Caco-2 (cell line): Measurements from ENCODE around the gene FRMPD1. TPM values are rescaled to one million over a fixed set of nuclear protein-coding genes. Genes with fewer than 3 reads are reported as not detected.

Experiments
- BruUV-seq: library from RNA; stranded (reverse); fragments of 400-500 nt; replicated peaks from 2 replicates; lab custom pipeline; 2021; lab: Mats Ljungman, UMichigan
- CTCF ChIA-PET: fragments of 300-600 bp; sonication (Branson Sonifier 250); formaldehyde crosslinking; loops from one replicate; lab custom pipeline; 2022; ENCODE audit warnings: antibody characterized with exemption; lab: Charles Lee
- POLR2A ChIA-PET: fragments of 300-600 bp; sonication (Branson Sonifier 250); formaldehyde crosslinking; loops from one replicate; lab custom pipeline; 2022; ENCODE audit warnings: antibody characterized with exemption; lab: Charles Lee
- DNase-seq, 2 experiments: peaks; one replicate each; pipeline versions ENCODE4 v3.0.0 to v3.0.0-alpha.2; 2020 to 2022
- H3K27me3 ChIP-seq: replicated peaks from 2 replicates; pipeline ENCODE4 v1.6.0; 2011; ENCODE audit warnings: low read length; ENCODE audit not compliant: control insufficient read depth, insufficient read depth
- H3K36me3 ChIP-seq: 2 replicates; pipeline ENCODE4 v1.5.1; 2011; ENCODE audit warnings: low read length; ENCODE audit not compliant: control insufficient read depth, insufficient read depth
- H3K4me1 ChIP-seq: fragments of 250-450 bp; sonication (Bioruptor Pico); 2 replicates; pipeline ENCODE4 v1.5.1; 2020; ENCODE audit warnings: mild to moderate bottlenecking
- H3K4me3 ChIP-seq: 2 replicates; pipeline ENCODE4 v1.5.1; 2011; ENCODE audit warnings: low read depth, mild to moderate bottlenecking, control low read depth, low read length
- H3K9me3 ChIP-seq: fragments of 250-450 bp; sonication (Bioruptor Pico); 2 replicates; pipeline ENCODE4 v1.5.1; 2020; ENCODE audit warnings: mild to moderate bottlenecking, moderate library complexity
- H3K27ac Mint-ChIP-seq: one replicate; pipeline ENCODE4 v1.8.0; 2022; ENCODE audit warnings: mixed read lengths; ENCODE audit not compliant: unreplicated experiment
- H3K27me3 Mint-ChIP-seq: one replicate; pipeline ENCODE4 v1.8.0; 2022; ENCODE audit warnings: mixed read lengths; ENCODE audit not compliant: insufficient read depth, unreplicated experiment
- H3K36me3 Mint-ChIP-seq: one replicate; pipeline ENCODE4 v1.8.0; 2022; ENCODE audit warnings: mild to moderate bottlenecking, mixed read lengths; ENCODE audit not compliant: insufficient read depth, unreplicated experiment
- H3K4me1 Mint-ChIP-seq: one replicate; pipeline ENCODE4 v1.8.0; 2022; ENCODE audit warnings: low read depth, mixed read lengths; ENCODE audit not compliant: unreplicated experiment
- H3K4me3 Mint-ChIP-seq: one replicate; pipeline ENCODE4 v1.8.0; 2022; ENCODE audit warnings: mild to moderate bottlenecking, moderate library complexity, mixed read lengths; ENCODE audit not compliant: unreplicated experiment
- H3K9me3 Mint-ChIP-seq: one replicate; pipeline ENCODE4 v1.8.0; 2022; ENCODE audit warnings: mixed read lengths; ENCODE audit not compliant: unreplicated experiment
- CTCF ChIP-seq, 2 experiments: fragments of 200-600 bp in 1 of 2; IDR thresholded peaks; 1 replicate in 1 of 2; 2 replicates in 1 of 2; pipeline versions ENCODE4 v1.5.1 to v1.8.0; 2011 to 2022; ENCODE audit warnings: antibody characterized with exemption in 1 of 2, control low read depth in 1 of 2, inconsistent platforms in 1 of 2, low read depth in 1 of 2, low read length in 1 of 2, mild to moderate bottlenecking in 1 of 2, moderate library complexity in 1 of 2; ENCODE audit not compliant: insufficient read depth in 1 of 2, severe bottlenecking in 1 of 2, unreplicated experiment in 1 of 2
- intact Hi-C: fragments of 100-400 bp; cut with micrococcal nuclease; formaldehyde crosslinking; loops from one replicate; pipeline ENCODE4 v1.10.0; 2022; ENCODE audit not compliant: unreplicated experiment
- total RNA-seq: library from RNA; stranded (reverse); gene quantifications from 2 replicates; pipeline ENCODE4 v1.2.3, GENCODE V29; 2022

Gene FRMPD1
- total RNA-seq, 1 experiment from 2014 or later: not detected

GRCh38 chr9:37692622-37693221, 42.0 kb downstream of the FRMPD1 start:
- H3K4me3 Mint-ChIP-seq: peak overlapping the region; percentile 3
- Histone ChIP-seq H3K36me3 (no peaks in the 10 kb centered on the region), H3K27me3 (no peaks in the 10 kb centered on the region), H3K4me1 (no peaks in the 10 kb centered on the region), H3K9me3 (no peaks in the 10 kb centered on the region), H3K4me3 (no peak overlapping the region)
- H3K27me3 Mint-ChIP-seq: peaks cover 19% of the 10 kb centered on the region
- BruUV-seq: no TSS peak
- CTCF ChIA-PET: no interaction called here
- H3K4me1 Mint-ChIP-seq: peaks cover 7% of the 10 kb centered on the region
- POLR2A ChIA-PET: no interaction called here
- no peak overlapping the region for H3K27ac Mint-ChIP-seq
- no peaks in the 10 kb centered on the region for H3K36me3 Mint-ChIP-seq
- TF ChIP-seq CTCF (IDR thresholded peaks at IDR 0.05; ENCODE audit: insufficient read depth in 1 of 2, low read depth in 1 of 2, low read length in 1 of 2, severe bottlenecking in 1 of 2, unreplicated experiment in 1 of 2): no peak
- no peaks in the 10 kb centered on the region for H3K9me3 Mint-ChIP-seq
- intact Hi-C loops: no loop called here
- DNase-seq: peak in 1 of 2 experiments; percentile 3

GRCh38 chr9:37693260-37693659, 42.5 kb downstream of the FRMPD1 start:
- Histone ChIP-seq H3K4me3 (no peak overlapping the region), H3K4me1 (no peaks in the 10 kb centered on the region), H3K36me3 (no peaks in the 10 kb centered on the region), H3K27me3 (no peaks in the 10 kb centered on the region), H3K9me3 (no peaks in the 10 kb centered on the region)
- CTCF ChIA-PET: interaction anchor here (0.9 kb wide), 1 partner anchor 102 kb away, joined by 3 read pairs; no protein-coding TSS in a partner anchor
- Mint-ChIP-seq H3K36me3 (no peaks in the 10 kb centered on the region), H3K4me3 (peak overlapping the region; percentile 3), H3K9me3 (no peaks in the 10 kb centered on the region), H3K27me3 (peaks cover 19% of the 10 kb centered on the region), H3K27ac (no peak overlapping the region), H3K4me1 (peaks cover 7% of the 10 kb centered on the region)
- POLR2A ChIA-PET: no interaction called here
- TF ChIP-seq CTCF (IDR thresholded peaks at IDR 0.05; ENCODE audit: insufficient read depth in 1 of 2, low read depth in 1 of 2, low read length in 1 of 2, severe bottlenecking in 1 of 2, unreplicated experiment in 1 of 2): no peak
- intact Hi-C loops: no loop called here
- DNase-seq: no peak
- no TSS peak for BruUV-seq

- no peak for DNase-seq
- H3K27me3 ChIP-seq: no peaks in the 10 kb centered on the region
- Mint-ChIP-seq H3K27ac (no peak overlapping the region), H3K27me3 (peaks cover 17% of the 10 kb centered on the region), H3K4me1 (peaks cover 7% of the 10 kb centered on the region), H3K36me3 (no peaks in the 10 kb centered on the region), H3K4me3 (no peak overlapping the region), H3K9me3 (no peaks in the 10 kb centered on the region)
- H3K9me3 ChIP-seq: no peaks in the 10 kb centered on the region
- POLR2A ChIA-PET: no interaction called here
- CTCF ChIA-PET: no interaction called here
- TF ChIP-seq CTCF (IDR thresholded peaks at IDR 0.05; ENCODE audit: insufficient read depth in 1 of 2, low read depth in 1 of 2, low read length in 1 of 2, severe bottlenecking in 1 of 2, unreplicated experiment in 1 of 2): no peak
- H3K36me3 ChIP-seq: no peaks in the 10 kb centered on the region
- no peaks in the 10 kb centered on the region for H3K4me1 ChIP-seq
- intact Hi-C loops: no loop called here
- BruUV-seq: no TSS peak
- no peak overlapping the region for H3K4me3 ChIP-seq
These were observed 43.6 kb downstream of the FRMPD1 start for GRCh38 chr9:37694355-37694754.
